HG03439 (cell line): ENCODE results near the gene MEIKIN.

ENCODE experiments used
- ATAC-seq: cut with Tn5 transposase; IDR thresholded peaks from one replicate; pipeline ENCODE4 v1.9.1; 2021; ENCODE audit warnings: mild to moderate bottlenecking, moderate library complexity; ENCODE audit not compliant: unreplicated experiment

MEIKIN gene

GRCh38 chr5:131974622-131974955, 29.1 kb upstream of the MEIKIN start:
- no peak for ATAC-seq

DNA sequence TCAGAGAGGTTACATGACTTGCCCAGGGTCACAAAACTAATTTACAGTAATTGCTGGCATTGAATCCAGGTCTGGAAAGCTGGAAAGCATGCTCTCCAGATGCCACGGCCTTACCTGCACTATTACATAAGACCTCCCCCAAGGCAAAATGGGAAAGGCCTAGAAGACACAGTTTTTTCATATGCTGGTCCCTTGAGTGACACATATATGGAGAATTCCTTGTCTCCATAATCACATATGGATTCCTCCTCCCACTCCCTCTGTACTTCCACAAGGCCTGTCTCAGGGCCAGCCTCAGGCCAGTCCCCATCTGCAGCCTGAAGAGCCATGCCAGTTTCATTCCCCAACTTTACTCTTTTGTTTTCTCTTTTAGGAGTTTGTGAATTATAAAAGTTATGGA, 28.6 kb upstream of the MEIKIN start:
- ATAC-seq = no peak

DNA sequence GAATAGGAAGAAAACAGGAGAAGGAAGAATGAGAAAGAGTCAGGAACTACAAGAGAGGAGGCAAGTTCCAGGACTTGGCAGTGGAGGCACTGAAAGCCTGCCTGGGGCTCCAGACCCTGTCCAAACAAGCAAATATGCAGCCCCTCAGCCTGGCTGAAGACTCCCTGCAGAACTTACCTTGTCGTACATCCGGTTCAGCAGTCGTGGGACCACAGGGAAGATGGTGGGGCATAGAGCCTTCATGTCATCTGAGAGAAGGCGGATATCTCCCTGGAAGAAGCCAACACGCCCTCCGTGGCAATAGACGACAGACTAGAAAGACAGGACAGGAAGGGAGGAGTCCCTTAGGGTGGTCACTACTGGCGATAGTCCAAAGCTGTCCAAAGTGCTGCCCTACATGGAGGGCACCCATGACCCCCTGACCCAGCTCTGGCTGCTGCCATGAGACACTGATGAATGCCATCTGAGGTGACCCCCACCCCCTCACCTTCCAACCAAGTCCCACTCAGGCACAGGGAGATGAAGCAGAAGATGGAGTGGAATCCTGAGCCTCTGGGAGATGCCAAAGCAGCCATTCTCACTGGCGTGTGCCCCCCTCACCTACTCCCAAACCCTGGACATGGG, 27.7 kb upstream of the MEIKIN start:
- ATAC-seq = no peak

DNA sequence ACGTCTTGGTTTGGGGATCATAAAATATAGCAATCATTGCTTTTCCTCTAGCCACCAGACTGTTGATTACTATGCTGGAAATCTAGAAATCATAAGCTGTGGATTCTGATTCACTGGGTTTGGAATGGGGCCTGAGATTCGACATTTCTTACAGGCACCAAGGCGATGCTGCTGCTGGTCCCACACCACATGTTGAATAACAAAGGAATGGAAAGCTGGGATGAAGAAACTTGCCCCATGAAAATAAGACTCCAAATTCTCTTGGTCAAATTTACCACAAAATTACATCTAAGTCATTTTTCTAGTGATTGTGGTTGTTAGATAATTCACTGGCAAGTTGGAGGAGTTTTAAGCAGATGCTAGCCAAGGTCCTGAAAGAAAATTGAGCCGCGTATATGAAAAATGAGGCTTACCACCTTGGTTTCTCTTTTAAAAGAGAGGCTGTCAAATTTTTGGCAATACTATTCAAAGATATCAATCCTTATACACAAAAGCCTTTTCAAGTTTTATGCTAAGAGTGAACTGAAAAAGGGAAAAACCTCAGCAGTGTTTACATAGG, 23.0 kb upstream of the MEIKIN start:
- no peak for ATAC-seq

- ATAC-seq = no peak
Observed at GRCh38 chr5:131966551-131966950, 21.1 kb upstream of the MEIKIN start.

- ATAC-seq = no peak
Observed at GRCh38 chr5:131965826-131966415, 20.5 kb upstream of the MEIKIN start.

GRCh38 chr5:131959906-131960305, 14.4 kb upstream of the MEIKIN start:
- no peak for ATAC-seq

DNA sequence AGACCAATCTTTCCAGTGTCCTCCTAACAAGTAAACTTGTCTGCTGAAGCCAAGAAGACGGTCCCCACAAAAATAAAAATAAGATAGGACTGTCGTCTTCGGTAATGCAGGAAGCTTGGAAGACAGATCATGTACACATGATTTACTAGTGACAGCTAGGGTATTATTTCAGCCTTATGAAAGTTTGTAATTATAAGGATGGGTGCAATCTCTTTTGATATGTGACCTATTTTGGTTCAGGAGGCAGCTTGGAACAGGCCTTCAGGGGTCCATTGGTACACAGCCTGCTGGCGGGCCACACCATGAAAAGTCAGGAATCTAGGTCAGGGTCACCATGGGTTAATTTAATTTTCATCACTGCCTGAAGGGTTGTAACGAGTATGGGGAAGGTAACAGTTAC, 13.7 kb upstream of the MEIKIN start:
- ATAC-seq = no peak

- ATAC-seq = no peak
Observed at GRCh38 chr5:131957721-131958441, 12.4 kb upstream of the MEIKIN start.

DNA sequence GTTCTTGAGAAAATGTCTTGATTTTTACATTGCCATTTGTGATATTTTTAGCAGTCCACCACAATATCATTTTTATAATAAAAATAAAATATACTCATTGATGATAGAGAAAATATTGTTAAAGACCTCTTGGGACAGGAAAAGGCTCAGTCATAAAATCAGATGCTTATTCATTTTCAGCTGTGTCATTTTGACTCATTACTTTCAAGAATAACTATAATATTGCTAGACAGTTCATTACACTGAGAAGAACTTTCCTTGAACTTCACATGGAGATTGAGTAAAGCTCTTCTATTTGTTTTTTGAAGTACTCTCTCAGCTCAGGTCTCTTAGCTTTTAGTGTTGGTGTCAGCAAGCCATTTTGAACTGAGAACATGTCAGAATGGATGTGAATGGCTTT, 8.5 kb upstream of the MEIKIN start:
- ATAC-seq = no peak

DNA sequence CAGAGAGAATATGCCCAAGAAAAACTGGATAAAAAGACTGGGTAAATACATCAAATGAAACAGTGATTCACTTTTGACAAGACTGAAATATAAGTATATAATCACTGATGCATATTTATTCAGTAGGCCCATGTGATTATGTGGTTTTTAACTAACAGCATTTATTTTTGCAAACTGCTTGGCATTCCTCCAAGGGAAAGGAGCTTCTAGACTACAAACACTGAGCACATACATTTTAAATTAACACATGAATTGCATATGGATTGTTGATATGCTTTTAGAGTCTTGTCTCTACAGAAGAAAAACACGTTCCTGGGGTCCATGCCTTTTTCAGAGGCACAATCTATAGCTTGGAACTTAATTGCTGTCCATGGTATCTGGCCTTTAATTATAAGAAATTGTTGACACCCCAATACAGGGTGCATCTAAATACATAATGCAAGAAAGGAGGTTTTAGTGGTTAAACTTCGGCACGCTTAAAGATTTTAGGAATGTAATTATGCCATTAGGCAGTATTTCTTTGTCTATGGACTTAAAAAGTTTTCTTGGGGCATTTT, 6.9 kb upstream of the MEIKIN start:
- no peak for ATAC-seq

DNA sequence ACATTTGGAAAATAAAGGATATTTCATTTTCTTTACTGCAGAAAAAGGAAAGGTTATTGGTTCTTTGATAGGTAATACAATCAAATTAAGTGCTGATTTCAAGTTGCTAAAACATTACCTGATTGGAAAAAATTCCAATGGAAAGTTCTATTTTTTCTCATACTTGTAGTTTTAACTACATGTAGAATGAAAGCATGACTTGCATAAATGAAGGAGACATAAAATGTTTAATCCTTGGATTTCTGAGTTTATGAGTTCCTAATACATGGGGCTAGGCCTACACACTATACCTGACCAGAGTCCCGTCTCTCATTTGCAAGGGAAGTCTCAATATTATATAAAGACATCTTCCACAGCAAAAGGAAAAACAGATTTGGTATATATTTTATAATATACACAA, 5.2 kb upstream of the MEIKIN start:
- ATAC-seq = no peak

DNA sequence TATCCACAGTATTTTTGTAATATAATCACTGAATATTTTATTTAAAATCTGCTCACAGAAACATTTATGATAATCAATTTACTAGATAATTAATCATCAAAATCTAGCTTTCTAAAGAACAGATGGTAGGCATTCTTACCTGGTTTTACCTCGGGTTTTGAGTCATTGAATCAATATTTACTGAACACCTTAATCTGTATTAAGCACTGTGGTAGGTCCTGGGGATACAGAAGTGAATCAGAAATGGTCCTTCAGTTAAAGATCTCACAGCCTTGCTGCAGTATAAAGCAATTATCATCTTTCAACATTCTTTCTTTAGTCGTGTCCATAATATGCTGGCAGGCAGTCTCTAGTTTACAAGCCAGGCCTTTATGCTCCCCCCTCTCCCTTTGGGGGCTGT, 2.0 kb upstream of the MEIKIN start:
- no peak for ATAC-seq

GRCh38 chr5:131944702-131945550, 537 bp downstream of the MEIKIN start:
- no peak for ATAC-seq

DNA sequence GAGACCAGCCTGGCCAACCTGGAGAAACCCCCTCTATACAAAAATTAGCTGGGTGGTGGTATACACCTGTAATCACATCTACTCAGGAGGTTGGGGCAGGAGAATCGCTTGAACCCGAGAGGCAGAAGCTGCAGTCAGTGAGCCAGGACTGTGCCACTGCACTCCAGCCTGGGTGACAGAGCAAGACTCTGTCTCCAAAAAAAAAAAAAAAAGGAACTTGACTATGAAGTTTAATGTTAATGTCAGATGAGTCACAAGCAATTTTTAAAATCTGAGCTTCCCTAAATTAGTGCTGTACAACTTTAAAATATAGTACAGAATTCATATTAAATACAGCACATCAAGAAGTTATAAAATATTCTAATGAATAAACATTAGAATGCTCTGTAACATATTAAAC, 1.5 kb downstream of the MEIKIN start:
- no peak for ATAC-seq

GRCh38 chr5:131942016-131942415, 3.4 kb downstream of the MEIKIN start:
- no peak for ATAC-seq

GRCh38 chr5:131939690-131940345, 5.6 kb downstream of the MEIKIN start:
- no peak for ATAC-seq

GRCh38 chr5:131932235-131932634, 13.2 kb downstream of the MEIKIN start:
- no peak for ATAC-seq

DNA sequence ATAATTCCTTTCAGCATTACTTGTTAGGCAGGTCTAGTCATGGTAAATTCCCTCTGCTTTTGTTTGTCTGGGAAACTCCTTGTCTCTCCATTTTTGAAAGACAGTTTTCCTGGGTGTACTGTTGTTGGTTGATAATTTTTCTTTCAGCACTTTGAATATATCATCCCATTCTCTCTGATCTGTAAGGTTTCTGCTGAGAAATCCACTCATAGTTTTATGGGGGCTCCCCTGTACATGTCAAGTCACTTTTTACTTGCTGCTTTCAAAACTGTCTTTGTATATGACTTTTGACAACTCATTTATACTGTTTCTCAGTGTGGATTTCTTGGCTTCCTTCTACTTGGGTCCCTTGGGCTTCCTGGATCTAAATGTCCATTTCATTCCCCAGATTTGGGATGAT, 16.5 kb downstream of the MEIKIN start:
- no peak for ATAC-seq

DNA sequence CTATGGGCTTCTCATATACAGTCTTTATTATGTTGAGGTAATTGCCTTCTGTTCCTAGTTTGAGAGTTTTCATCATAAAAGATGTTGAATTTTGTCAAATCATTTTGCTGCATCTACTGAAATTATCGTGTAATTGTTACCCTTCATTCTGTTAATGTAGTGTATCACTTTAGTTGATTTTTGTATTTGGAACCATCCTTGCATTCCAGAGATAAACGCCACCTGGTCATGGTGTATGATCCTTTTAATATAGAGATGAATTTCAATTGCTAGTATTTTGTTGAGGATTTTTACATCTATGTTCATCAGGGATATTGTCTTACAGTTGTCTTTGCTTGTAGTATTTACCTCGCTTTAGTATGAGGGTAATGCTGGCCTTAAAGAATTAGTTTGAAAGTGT, 19.3 kb downstream of the MEIKIN start:
- ATAC-seq = no peak

- no peak for ATAC-seq
Observed at GRCh38 chr5:131916481-131916880, 29.0 kb downstream of the MEIKIN start.
